Hepatocyte (in vitro differentiated cells): ENCODE measurements around the gene ZBTB26.

ENCODE experiments used
- CTCF ChIP-seq: fragments of 200-600 bp; sonication (generic); IDR thresholded peaks from 2 replicates; pipeline ENCODE4 v1.5.1; 2016; ENCODE audit warnings: antibody characterized with exemption, mild to moderate bottlenecking; ENCODE audit not compliant: poor library complexity
- EZH2 ChIP-seq: fragments of 200-600 bp; sonication (generic); IDR thresholded peaks from 2 replicates; pipeline ENCODE4 v1.6.1; 2016; ENCODE audit warnings: antibody characterized with exemption, mild to moderate bottlenecking, borderline replicate concordance

DNA sequence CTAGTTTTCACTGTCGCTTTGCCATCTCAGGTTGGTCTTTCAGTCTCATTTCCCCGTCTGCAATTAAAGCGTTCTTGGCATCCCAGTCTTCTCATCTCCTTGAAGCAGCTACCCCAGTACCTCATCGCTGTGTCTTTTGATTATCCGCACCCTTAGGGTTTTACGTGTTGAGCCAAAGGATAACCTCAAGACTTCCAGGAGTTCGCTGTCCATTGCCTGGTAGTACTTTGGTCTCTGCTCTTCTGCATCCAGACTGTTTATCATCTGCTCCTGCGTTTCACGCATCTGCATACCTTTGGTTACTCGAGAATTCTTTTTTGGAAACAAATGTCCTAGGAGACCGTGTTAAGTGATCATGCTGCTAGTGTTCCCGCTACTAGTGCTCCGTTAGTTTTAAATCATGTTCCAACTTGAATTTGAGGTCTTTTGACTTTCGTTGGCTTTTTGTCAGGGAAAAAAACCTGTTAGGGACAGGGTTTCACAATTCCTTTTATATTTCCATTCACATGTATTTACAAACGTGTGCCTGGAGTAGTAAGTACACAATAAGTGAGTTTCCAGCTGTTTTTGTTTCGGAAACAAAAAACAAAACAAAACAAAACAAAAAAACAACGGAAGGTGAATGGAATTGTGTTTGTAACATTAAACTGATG lies 10.4 kb upstream of the ZBTB26 start:
- TF ChIP-seq CTCF: no peak
- TF ChIP-seq EZH2: no peak
